Ectodermal cell (in vitro differentiated cells): Measurements from ENCODE around the gene S100A7.

ENCODE experiments used
- H3K27ac ChIP-seq: 2 replicates; pipeline ENCODE4 v1.7.0; 2013; ENCODE audit warnings: mild to moderate bottlenecking, low read depth, low read length; ENCODE audit not compliant: insufficient read depth, poor library complexity, severe bottlenecking
- H3K27me3 ChIP-seq: 2 replicates; pipeline ENCODE4 v1.7.0; 2013; ENCODE audit warnings: mild to moderate bottlenecking, low read length; ENCODE audit not compliant: insufficient read depth, control insufficient read depth, poor library complexity, severe bottlenecking
- H3K36me3 ChIP-seq: one replicate; pipeline ENCODE4 v1.7.0; 2013; ENCODE audit warnings: low read length; ENCODE audit not compliant: control insufficient read depth, insufficient read depth
- H3K4me1 ChIP-seq: one replicate; pipeline ENCODE4 v1.7.0; 2013; ENCODE audit warnings: low read length; ENCODE audit not compliant: control insufficient read depth, insufficient read depth
- H3K4me3 ChIP-seq: 2 replicates; pipeline ENCODE4 v1.7.0; 2013; ENCODE audit warnings: low read depth, low read length, control low read depth; ENCODE audit not compliant: insufficient read depth
- H3K9me3 ChIP-seq: 2 replicates; pipeline ENCODE4 v1.7.0; 2013; ENCODE audit warnings: mild to moderate bottlenecking, low read length, moderate library complexity; ENCODE audit not compliant: control insufficient read depth
- WGBS, 2 experiments: methylation state at CpG; one replicate each; pipeline ENCODE4 v1.1.7; 2013; ENCODE audit warnings: missing lambda C conversion rate in 2 of 2; 5-methylcytosine and 5-hydroxymethylcytosine counted together

The S100A7 gene

DNA sequence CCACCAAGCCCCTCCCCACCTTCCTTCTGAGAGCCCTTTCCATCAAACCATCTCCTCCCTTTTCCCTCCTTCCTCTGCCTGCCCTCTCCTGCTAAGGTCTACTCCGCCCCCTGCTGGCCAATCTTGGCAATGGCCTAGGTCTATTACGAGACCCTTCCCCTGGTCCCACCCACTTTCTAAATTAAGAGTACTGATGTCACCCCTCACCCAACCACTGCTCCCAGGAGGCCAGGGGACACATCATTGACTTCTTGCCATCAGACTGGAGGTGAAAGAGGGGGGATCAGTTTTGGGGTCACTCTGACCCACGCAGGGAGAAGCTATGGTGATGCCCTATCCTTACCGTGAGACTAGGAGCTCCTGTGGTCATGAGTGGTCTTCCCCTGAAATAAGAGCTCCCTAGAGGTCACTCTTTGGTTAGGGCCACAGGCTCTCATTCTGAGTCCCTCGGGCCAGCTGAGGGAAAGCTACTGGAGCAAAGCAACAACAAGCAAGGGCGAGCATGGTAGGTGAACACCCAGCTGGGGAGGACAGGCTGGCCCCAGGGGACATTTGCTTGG is 34.6 kb upstream of the S100A7 start:
- Histone ChIP-seq H3K27me3 (no peaks in the 10 kb centered on the region), H3K9me3 (no peaks in the 10 kb centered on the region)
- 41 to 46% methylated on average over 6 of the region's 6 CpGs for WGBS, 2 experiments

DNA sequence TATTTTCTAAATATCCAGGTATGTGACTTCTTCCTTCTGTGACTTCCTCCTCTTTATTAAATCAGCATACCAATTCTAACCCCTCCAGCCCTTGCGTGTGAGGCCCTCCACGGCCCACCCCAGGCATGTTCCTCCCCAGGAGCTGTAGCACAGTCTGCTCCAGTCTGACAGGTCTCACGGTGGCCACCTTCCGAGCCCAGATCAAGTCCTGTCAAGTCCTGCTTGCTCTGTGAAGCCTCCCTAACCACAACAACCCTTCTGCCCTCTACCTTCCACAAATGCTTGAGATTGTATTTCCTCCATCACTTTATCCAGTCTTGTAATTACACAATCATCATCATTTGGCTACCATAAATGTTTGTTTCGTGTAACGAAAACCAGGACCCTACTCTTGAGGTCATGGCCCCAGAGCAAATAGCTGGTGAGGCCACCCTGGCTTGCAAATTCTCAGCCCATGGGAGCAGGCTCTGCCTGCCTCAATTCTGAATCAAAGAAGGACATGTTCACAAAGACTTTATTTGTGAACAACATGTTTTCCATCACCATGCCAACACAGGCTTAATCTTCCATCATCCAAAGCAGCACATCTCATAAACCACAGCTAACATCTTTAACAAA is 33.0 kb upstream of the S100A7 start:
- H3K36me3 ChIP-seq: no peaks in the 10 kb centered on the region
- no peaks in the 10 kb centered on the region for H3K27me3 ChIP-seq
- no peak overlapping the region for H3K4me3 ChIP-seq
- WGBS, 2 experiments: 92% methylated on average over 6 of the region's 6 CpGs
- no peaks in the 10 kb centered on the region for H3K9me3 ChIP-seq
- H3K4me1 ChIP-seq: peaks cover 6% of the 10 kb centered on the region
- H3K27ac ChIP-seq: no peak overlapping the region

More for the DNA sequence above, 34.6 kb upstream of the S100A7 start:
- no peak overlapping the region for H3K27ac ChIP-seq
- H3K4me3 ChIP-seq: no peak overlapping the region
- no peaks in the 10 kb centered on the region for H3K36me3 ChIP-seq
- peaks cover 6% of the 10 kb centered on the region for H3K4me1 ChIP-seq

DNA sequence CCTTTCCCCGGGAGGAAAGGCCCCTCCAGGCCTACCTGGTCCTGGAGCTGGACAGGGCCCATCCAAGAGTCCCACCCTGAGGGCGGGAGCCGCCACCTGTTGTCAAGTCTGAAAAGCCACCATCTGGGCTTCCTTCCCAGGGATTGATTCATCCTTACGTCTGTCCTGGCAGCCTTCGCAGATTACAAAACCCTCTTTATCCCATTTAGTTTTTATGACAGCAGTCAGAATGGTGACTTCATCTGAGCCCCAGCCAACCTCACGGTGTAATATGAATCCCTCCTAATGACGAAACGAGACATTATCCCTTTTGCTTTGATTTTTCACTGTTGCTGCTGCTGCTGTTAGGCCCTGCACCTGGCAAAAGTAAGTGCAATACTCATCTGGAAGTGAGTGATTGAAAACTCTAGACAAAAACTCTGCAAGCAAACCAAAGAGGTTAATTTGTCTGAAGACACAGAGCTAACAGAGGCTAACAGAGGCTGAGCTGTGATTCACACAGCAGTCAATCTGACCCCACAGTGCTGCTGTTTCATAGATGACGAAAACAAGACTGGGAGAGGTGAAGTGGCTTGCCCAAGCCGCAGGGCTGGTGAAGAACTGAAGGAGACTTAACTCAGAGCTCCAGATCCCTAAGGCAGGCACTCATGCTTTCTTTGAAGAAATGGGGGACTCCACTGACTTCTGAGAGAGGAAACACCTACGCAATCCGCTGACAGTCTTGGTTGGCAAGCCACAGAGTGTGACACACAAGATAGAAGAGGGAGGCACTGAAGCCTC is 30.0 kb upstream of the S100A7 start:
- Histone ChIP-seq H3K27ac (no peak overlapping the region), H3K36me3 (no peaks in the 10 kb centered on the region), H3K4me1 (peaks cover 6% of the 10 kb centered on the region), H3K27me3 (no peaks in the 10 kb centered on the region), H3K4me3 (no peak overlapping the region), H3K9me3 (no peaks in the 10 kb centered on the region)
- WGBS, 2 experiments: 72 to 73% methylated on average over 12 of the region's 12 CpGs

GRCh38 chr1:153488731-153489130 is 28.3 kb upstream of the S100A7 start:
- H3K9me3 ChIP-seq: no peaks in the 10 kb centered on the region
- H3K4me3 ChIP-seq: no peak overlapping the region
- H3K36me3 ChIP-seq: no peaks in the 10 kb centered on the region
- H3K27me3 ChIP-seq: no peaks in the 10 kb centered on the region
- H3K27ac ChIP-seq: no peak overlapping the region
- WGBS, 2 experiments: 70 to 74% methylated on average over 4 of the region's 4 CpGs
- H3K4me1 ChIP-seq: peaks cover 11% of the 10 kb centered on the region

DNA sequence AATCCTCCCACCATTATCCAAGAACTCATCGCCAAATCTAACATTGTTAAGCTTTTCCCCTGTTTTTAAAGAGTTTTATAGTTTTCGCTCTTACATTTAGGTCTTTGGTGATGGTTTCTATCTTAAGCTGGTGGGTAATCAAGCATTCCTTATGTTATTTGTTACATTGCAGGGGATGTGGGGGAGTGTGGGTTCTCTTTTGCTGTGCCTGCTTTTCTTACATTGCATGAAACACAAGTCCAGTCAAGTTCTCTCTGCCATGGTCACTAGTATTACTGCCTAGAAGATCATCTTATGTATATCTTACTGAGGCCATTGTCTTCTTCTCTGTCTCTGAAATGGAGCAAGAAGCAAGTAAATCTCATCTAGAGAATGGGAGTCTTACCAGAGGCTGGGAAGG is 27.3 kb upstream of the S100A7 start:
- Histone ChIP-seq H3K27me3 (no peaks in the 10 kb centered on the region), H3K36me3 (no peaks in the 10 kb centered on the region), H3K4me1 (peaks cover 11% of the 10 kb centered on the region), H3K27ac (no peak overlapping the region), H3K9me3 (no peaks in the 10 kb centered on the region), H3K4me3 (no peak overlapping the region)
- WGBS, 2 experiments: 100% methylated on average over 2 of the region's 2 CpGs

DNA sequence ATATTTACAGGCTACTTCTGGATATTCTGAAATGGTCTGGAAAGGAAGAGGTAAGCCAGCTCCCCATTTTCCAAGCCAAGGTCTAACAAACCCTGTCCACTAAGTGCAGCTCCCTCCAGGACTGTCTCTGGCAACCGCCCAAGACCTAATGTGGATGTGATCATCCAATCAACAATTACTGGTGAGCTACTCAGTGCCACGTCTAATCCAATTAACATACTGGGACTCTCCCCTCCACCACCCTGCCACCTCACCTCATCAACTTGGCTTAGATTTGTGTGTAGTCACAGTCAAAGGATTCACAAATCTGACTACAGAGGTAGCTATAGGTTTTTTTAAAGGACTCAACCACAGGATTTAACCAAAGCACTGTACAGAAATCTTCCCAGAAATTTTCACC is 25.4 kb upstream of the S100A7 start:
- H3K4me1 ChIP-seq: peaks cover 10% of the 10 kb centered on the region
- WGBS, 2 experiments: 72 to 83% methylated on average over 2 of the region's 2 CpGs
- H3K27me3 ChIP-seq: no peaks in the 10 kb centered on the region
- H3K4me3 ChIP-seq: no peak overlapping the region
- H3K36me3 ChIP-seq: no peaks in the 10 kb centered on the region
- no peaks in the 10 kb centered on the region for H3K9me3 ChIP-seq
- no peak overlapping the region for H3K27ac ChIP-seq

GRCh38 chr1:153483776-153484175 is 23.3 kb upstream of the S100A7 start:
- no peak overlapping the region for H3K27ac ChIP-seq
- peaks cover 7% of the 10 kb centered on the region for H3K4me1 ChIP-seq
- H3K27me3 ChIP-seq: no peaks in the 10 kb centered on the region
- no peak overlapping the region for H3K4me3 ChIP-seq
- 27 to 30% methylated on average over 6 of the region's 6 CpGs for WGBS, 2 experiments
- no peaks in the 10 kb centered on the region for H3K36me3 ChIP-seq
- H3K9me3 ChIP-seq: no peaks in the 10 kb centered on the region

DNA sequence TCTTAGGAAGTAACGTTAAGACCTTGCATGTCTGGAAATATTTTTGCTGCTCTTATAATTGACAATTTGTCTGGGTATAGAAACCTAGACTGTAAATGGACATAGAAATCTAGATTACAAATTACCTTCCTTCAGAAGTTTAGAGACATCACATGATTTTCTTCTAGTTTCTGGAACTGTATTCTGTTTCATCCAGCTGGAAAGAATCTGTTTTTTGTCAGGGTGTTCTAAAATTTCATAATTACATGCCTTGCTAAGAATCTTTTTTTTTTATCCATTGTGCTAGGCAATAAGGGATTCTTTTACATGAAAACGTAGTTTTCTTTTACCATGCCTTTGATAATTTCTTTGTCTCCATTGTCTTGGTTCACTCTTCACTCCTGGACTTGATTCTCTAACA is 20.7 kb upstream of the S100A7 start:
- H3K9me3 ChIP-seq: no peaks in the 10 kb centered on the region
- 86 to 93% methylated on average over 2 of the region's 2 CpGs for WGBS, 2 experiments
- H3K27me3 ChIP-seq: no peaks in the 10 kb centered on the region
- H3K4me1 ChIP-seq: peaks cover 10% of the 10 kb centered on the region
- no peak overlapping the region for H3K27ac ChIP-seq
- no peak overlapping the region for H3K4me3 ChIP-seq
- H3K36me3 ChIP-seq: no peaks in the 10 kb centered on the region

GRCh38 chr1:153478692-153479618 is 18.5 kb upstream of the S100A7 start:
- H3K9me3 ChIP-seq: no peaks in the 10 kb centered on the region
- no peak overlapping the region for H3K27ac ChIP-seq
- peaks cover 5% of the 10 kb centered on the region for H3K4me1 ChIP-seq
- no peaks in the 10 kb centered on the region for H3K27me3 ChIP-seq
- no peaks in the 10 kb centered on the region for H3K36me3 ChIP-seq
- 79 to 81% methylated on average over 4 of the region's 4 CpGs for WGBS, 2 experiments
- no peak overlapping the region for H3K4me3 ChIP-seq
